Adrenal gland (tissue), 12 donors: ENCODE results near the gene KYNU. TPM values are rescaled to one million over a fixed set of nuclear protein-coding genes. Genes with fewer than 3 reads are reported as not detected.
"Not testable (repeated sequence)": the region's sequence is repeated elsewhere in the genome, so short reads cannot be mapped to it uniquely, and the experiment has no call there.

Experiments
- DNase-seq, 7 donors: peaks; one replicate each; pipeline ENCODE4 v3.0.0-alpha.2; 2019 to 2020
- H3K27ac ChIP-seq, 5 donors: fragments of 200-600 bp; sonication (generic) in 4 of 5; 1 replicate in 3 of 5; 2 replicates in 2 of 5; pipeline versions ENCODE4 v1.5.1 to v1.8.0; 2016 to 2020; ENCODE audit warnings: mild to moderate bottlenecking in 1 of 5
- H3K27me3 ChIP-seq: fragments of 200-600 bp; 2 replicates; pipeline ENCODE4 v1.8.0; 2021
- H3K36me3 ChIP-seq, 2 donors: fragments of 200-600 bp; replicated peaks in 1 of 2; 1 replicate in 1 of 2; 2 replicates in 1 of 2; pipeline versions ENCODE4 v1.5.1 to v1.8.0; 2018 to 2022
- H3K4me1 ChIP-seq, 2 donors: fragments of 200-600 bp; replicated peaks in 1 of 2; 1 replicate in 1 of 2; 2 replicates in 1 of 2; pipeline versions ENCODE4 v1.5.1 to v1.8.0; 2018 to 2021
- H3K4me3 ChIP-seq, 4 donors: fragments of 200-600 bp; sonication (generic) in 3 of 4; one replicate each; pipeline ENCODE4 v1.5.1; 2016 to 2018
- H3K9me3 ChIP-seq, 3 donors: fragments of 200-600 bp; sonication (generic) in 1 of 3; replicated peaks in 1 of 3; 1 replicate in 2 of 3; 2 replicates in 1 of 3; pipeline versions ENCODE4 v1.5.1 to v1.8.0; 2016 to 2021
- POLR2A ChIP-seq, 2 donors: fragments of 450-650 bp; IDR thresholded peaks; one replicate each; pipeline ENCODE4 v1.6.1; 2017; ENCODE audit warnings: antibody characterized with exemption in 2 of 2, mild to moderate bottlenecking in 2 of 2, moderate library complexity in 1 of 2
- WGBS, 4 donors: extraction: QIAGEN DNeasy Blood & Tissue Kit in 2 of 4; methylation state at CpG; one replicate each; pipeline versions ENCODE4 v1.1.5 to v1.1.7; 2013 to 2017; 5-methylcytosine and 5-hydroxymethylcytosine counted together
- intact Hi-C, 2 donors: fragments of 100-400 bp; cut with DNase I; formaldehyde crosslinking; loops; one replicate each; pipeline versions ENCODE4 v1.14.1 to v1.15.0; 2022 to 2023
- polyA plus RNA-seq, 3 donors: library from polyadenylated mRNA; stranded (reverse); fragments of 200-250 nt in 2 of 3; fragments of 350-450 nt in 1 of 3; fragmentation: Illumina TruSeq in 1 of 3; extraction: RNeasy Lipid Tissue Mini Kit (QIAGEN cat#74804) in 1 of 3; gene quantifications; one replicate each; pipeline ENCODE4 v1.2.3, GENCODE V29; 2013 to 2014
- total RNA-seq, 9 donors: library from RNA; depleted of rRNA in 4 of 9; stranded (reverse); fragments of >200 nt in 4 of 9; fragments of 120-200 nt in 1 of 9; fragmentation: NEBNext Ultra II Directional in 1 of 9; extraction: Animal tissue kit (Norgen Biotek cat#: 25700) in 1 of 9; gene quantifications; one replicate each; pipeline versions ENCODE4 v1.1.0 to v1.2.4, GENCODE V29; 2013 to 2023
- TF ChIP-seq, protein P1 (sequence below), 6 experiments: fragments of 450-650 bp in 4 of 6; fragments of 200-600 bp in 2 of 6; sonication (generic) in 1 of 6; IDR thresholded peaks; 1 replicate in 5 of 6; 2 replicates in 1 of 6; pipeline versions ENCODE4 v1.5.1 to v1.8.0; 2016 to 2021; ENCODE audit warnings: antibody characterized with exemption in 6 of 6, mild to moderate bottlenecking in 2 of 6, moderate library complexity in 1 of 6
- donor health status: healthy with polysubstance abuse.
- donor health status: Bipolar disorder and iron deficiency.
- donor health status: DM: yes; HTN: yes; CAD: no.
- donor health status: DM: no; HTN: no; CAD: no.
- donor health status: DM: no; HTN: no; CAD: no.
- donor health status: DM: yes; HTN: yes; CAD: no.

The KYNU gene
- total and polyA plus RNA-seq, 12 donors, result 1.9 to 30.2 (median 9.2) TPM

DNA sequence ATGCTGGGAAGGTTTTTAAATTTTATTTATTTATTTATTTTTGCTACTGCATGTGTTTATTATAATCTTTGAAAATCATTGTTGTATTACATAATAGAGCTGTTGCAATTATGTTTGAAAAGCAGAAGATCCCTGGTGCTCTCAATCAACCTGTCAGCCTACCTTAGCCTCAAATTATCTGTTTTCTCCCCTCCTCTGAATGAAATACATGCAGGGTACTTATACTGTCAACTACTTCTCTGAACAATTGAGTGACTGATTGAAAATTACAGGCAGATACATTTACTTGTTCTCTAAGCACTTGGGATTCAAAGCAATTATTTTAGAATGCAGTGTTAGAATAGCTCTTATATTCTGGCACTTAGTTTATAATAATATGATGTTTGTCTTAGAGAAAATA lies 8.1 kb downstream of the KYNU start:
- no peak overlapping the region for H3K4me3 ChIP-seq
- H3K9me3 ChIP-seq, result no peaks in the 10 kb centered on the region
- no peaks in the 10 kb centered on the region for H3K27me3 ChIP-seq
- intact Hi-C loops, result loop anchor here in 1 of 2 donors (10.0 kb wide), 1 partner anchor 89 kb away; no protein-coding TSS in a partner anchor
- no peaks in the 10 kb centered on the region for H3K36me3 ChIP-seq
- TF ChIP-seq POLR2A (IDR thresholded peaks at IDR 0.05), result no peak
- TF ChIP-seq, protein P1, sequence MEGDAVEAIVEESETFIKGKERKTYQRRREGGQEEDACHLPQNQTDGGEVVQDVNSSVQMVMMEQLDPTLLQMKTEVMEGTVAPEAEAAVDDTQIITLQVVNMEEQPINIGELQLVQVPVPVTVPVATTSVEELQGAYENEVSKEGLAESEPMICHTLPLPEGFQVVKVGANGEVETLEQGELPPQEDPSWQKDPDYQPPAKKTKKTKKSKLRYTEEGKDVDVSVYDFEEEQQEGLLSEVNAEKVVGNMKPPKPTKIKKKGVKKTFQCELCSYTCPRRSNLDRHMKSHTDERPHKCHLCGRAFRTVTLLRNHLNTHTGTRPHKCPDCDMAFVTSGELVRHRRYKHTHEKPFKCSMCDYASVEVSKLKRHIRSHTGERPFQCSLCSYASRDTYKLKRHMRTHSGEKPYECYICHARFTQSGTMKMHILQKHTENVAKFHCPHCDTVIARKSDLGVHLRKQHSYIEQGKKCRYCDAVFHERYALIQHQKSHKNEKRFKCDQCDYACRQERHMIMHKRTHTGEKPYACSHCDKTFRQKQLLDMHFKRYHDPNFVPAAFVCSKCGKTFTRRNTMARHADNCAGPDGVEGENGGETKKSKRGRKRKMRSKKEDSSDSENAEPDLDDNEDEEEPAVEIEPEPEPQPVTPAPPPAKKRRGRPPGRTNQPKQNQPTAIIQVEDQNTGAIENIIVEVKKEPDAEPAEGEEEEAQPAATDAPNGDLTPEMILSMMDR (IDR thresholded peaks at IDR 0.05), result no peak
- no peak for DNase-seq
- no peak overlapping the region for H3K27ac ChIP-seq
- no peaks in the 10 kb centered on the region for H3K4me1 ChIP-seq

DNA sequence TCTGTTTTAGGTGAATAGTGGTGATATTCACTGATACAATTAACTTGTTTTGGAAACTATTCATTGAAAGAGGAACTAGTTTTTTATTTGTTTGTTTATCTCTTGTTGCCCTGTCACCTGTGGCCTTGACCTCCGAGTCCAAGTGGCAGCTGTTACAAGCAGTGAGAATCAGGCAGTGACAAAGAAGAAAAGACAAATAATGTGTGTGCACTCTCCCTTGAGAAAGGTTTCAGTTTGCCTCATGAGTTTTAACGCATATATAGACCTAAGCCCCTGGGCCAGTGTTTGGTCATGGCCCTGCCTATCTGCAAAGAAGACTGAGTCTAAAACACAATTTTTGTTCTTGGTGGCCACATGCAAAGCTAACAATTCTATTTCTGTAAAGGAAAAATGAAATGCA lies 15.3 kb downstream of the KYNU start:
- WGBS, 4 donors, result 33 to 59% (median 42%) methylated on average over 2 of the region's 2 CpGs
- DNase-seq, result peak in 3 of 7 donors; percentile 16 to 39 (median 20)
- Histone ChIP-seq H3K4me1 (no peaks in the 10 kb centered on the region), H3K27me3 (no peaks in the 10 kb centered on the region), H3K9me3 (no peaks in the 10 kb centered on the region), H3K36me3 (no peaks in the 10 kb centered on the region), H3K27ac (no peak overlapping the region), H3K4me3 (no peak overlapping the region)
- no peak for TF ChIP-seq POLR2A (IDR thresholded peaks at IDR 0.05)
- TF ChIP-seq, protein P1 (IDR thresholded peaks at IDR 0.05), result no peak
- intact Hi-C loops, result no loop called here

DNA sequence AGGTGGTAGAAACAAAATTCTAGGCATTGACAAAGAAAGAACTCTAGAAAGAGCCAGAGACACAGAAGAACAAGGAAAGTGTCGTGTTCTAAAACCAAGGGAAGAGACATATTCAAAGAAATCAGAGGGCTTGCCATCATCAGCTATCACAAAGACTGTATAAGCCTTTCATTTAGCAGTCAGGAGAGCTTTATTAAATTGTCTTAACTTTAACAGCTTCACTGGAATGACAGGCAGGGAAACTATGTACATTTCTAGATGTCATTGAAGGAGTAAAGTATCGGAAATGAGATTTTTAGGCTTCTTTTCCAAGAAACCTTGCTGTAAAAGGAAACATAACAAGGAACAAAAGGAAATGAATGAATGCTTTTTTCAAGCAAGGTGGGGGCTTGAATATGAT lies 15.8 kb downstream of the KYNU start:
- H3K27me3 ChIP-seq, result no peaks in the 10 kb centered on the region
- 88 to 92% (median 90%) methylated on average over 2 of the region's 2 CpGs for WGBS, 4 donors
- H3K36me3 ChIP-seq, result no peaks in the 10 kb centered on the region
- H3K4me1 ChIP-seq, result no peaks in the 10 kb centered on the region
- intact Hi-C loops, result no loop called here
- TF ChIP-seq, protein P1 (IDR thresholded peaks at IDR 0.05), result no peak
- no peak for TF ChIP-seq POLR2A (IDR thresholded peaks at IDR 0.05)
- H3K4me3 ChIP-seq, result no peak overlapping the region
- H3K9me3 ChIP-seq, result no peaks in the 10 kb centered on the region
- no peak for DNase-seq
- H3K27ac ChIP-seq, result no peak overlapping the region

DNA sequence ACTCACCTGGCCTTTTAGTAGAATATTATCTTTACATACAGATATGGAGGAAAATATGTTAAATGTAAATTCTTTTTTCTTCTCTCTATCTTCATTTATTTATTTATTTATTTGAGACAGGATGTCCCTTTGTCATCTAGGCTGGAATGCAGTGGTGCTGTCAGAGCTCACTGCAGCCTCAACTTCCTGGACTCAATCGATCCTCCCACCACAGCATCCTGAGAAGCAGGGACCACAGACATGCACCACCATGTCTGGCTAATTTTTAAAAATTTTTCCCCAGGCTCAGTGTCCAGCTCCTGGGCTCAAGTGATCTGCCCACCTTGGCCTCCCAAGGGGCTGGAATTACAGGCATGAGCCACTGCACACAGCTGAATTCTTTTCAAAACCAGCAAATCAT lies 20.3 kb downstream of the KYNU start:
- Histone ChIP-seq H3K4me1 (no peaks in the 10 kb centered on the region), H3K36me3 (no peaks in the 10 kb centered on the region), H3K27ac (no peak overlapping the region), H3K9me3 (no peaks in the 10 kb centered on the region), H3K27me3 (no peaks in the 10 kb centered on the region), H3K4me3 (no peak overlapping the region)
- TF ChIP-seq POLR2A (IDR thresholded peaks at IDR 0.05), result no peak
- TF ChIP-seq, protein P1 (IDR thresholded peaks at IDR 0.05), result no peak
- no peak for DNase-seq
- intact Hi-C loops, result no loop called here
- 43 to 71% (median 62%) methylated on average over 1 of the region's 1 CpG for WGBS, 4 donors

DNA sequence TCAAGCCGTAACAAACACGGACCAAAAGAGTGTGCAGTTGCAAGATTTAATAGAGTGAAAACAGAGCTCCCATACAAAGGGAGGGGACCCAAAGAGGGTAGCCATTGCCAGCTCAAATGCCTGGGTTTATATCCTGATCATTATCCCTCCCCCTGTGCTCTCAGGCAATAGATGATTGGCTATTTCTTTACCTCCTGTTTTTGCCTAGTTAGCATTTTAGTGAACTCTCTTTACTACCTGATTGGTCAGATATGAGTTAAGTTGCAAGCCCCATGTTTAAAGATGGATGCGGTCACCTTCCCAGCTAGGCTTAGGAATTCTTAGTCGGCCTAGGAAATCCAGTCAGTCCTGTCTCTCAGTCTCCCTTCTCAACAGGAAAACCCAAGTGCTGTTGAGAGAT lies 22.9 kb downstream of the KYNU start:
- H3K4me3 ChIP-seq, intact Hi-C loops, H3K4me1 ChIP-seq, DNase-seq, H3K9me3 ChIP-seq, H3K27ac ChIP-seq, H3K36me3 ChIP-seq, H3K27me3 ChIP-seq: not testable (repeated sequence)
- 92 to 97% (median 95%) methylated on average over 4 of the region's 4 CpGs for WGBS, 4 donors
